Bladder microvascular endothelial cell (primary cell): ENCODE data around the gene MRPL44. TPM values are rescaled to one million over a fixed set of nuclear protein-coding genes. Genes with fewer than 3 reads are reported as not detected.

Experiments used
- total RNA-seq: library from RNA; depleted of rRNA; stranded (reverse); fragments of >200 nt; gene quantifications from 2 replicates; pipeline ENCODE4 v1.2.3, GENCODE V29; 2014

MRPL44 gene
- 24.4 and 26.8 TPM in 2 replicates for total RNA-seq

GRCh38 chr2:223957092-223957851, at the start of gene MRPL44:
Gene MRPL44, plus strand, starts transcription at chr2:223957463. Its CDS starts 10 bp downstream, at chr2:223957473.

GRCh38 chr2:223944703-223945531, 12.3 kb upstream of the MRPL44 start, which contains the start of gene WDFY1:
Gene WDFY1, minus strand, starts transcription at chr2:223945335. Its CDS starts 51 bp downstream, at chr2:223945284.

Other genes with a start within 250 kb of the MRPL44 start
- gene AP1S3, start 119.9 kb upstream of the MRPL44 start, total RNA-seq = 2.3 and 5.7 TPM in 2 replicates
- 94.9 and 161 TPM in 2 replicates for gene WDFY1, start 12.1 kb upstream of the MRPL44 start, total RNA-seq
- 7.4 and 17.6 TPM in 2 replicates for gene SERPINE2, start 81.8 kb downstream of the MRPL44 start, total RNA-seq